Lower leg skin (tissue), 3 donors: ENCODE data around the gene ULK3.

Experiments used
- CTCF ChIP-seq, 3 donors: fragments of 450-650 bp; IDR thresholded peaks; one replicate each; pipeline ENCODE4 v1.5.1; 2016; ENCODE audit warnings: antibody characterized with exemption in 3 of 3, mild to moderate bottlenecking in 3 of 3, moderate library complexity in 2 of 3
- POLR2A ChIP-seq, 2 donors: fragments of 450-650 bp; IDR thresholded peaks; one replicate each; pipeline ENCODE4 v1.6.1; 2016 to 2017; ENCODE audit warnings: antibody characterized with exemption in 2 of 2, mild to moderate bottlenecking in 1 of 2, moderate library complexity in 1 of 2

GRCh38 chr15:74850393-74850792 lies 7.4 kb upstream of the ULK3 start:
- TF ChIP-seq POLR2A (IDR thresholded peaks at IDR 0.05), result no peak
- TF ChIP-seq CTCF (IDR thresholded peaks at IDR 0.05), result no peak
